Osteoblast (primary cell): ENCODE measurements around the gene RPL6. TPM values are rescaled to one million over a fixed set of nuclear protein-coding genes. Genes with fewer than 3 reads are reported as not detected.
"Not testable (repeated sequence)": the region's sequence is repeated elsewhere in the genome, so short reads cannot be mapped to it uniquely, and the experiment has no call there.

Experiments
- DNase-seq: peaks from one replicate; pipeline ENCODE4 v3.0.0; 2011; ENCODE audit warnings: low spot score, mixed read lengths; ENCODE audit not compliant: insufficient read length; ENCODE audit errors: missing footprints
- H2AFZ ChIP-seq: 2 replicates; pipeline ENCODE4 v1.6.0; 2011; ENCODE audit warnings: mild to moderate bottlenecking, low read length
- H3K27ac ChIP-seq: 2 replicates; pipeline ENCODE4 v1.5.1; 2011; ENCODE audit warnings: mild to moderate bottlenecking, low read depth, low read length, moderate library complexity
- H3K27me3 ChIP-seq: 2 replicates; pipeline ENCODE4 v1.6.0; 2012; ENCODE audit warnings: mild to moderate bottlenecking, control low read depth, inconsistent platforms, low read length, moderate library complexity; ENCODE audit not compliant: insufficient read depth
- H3K36me3 ChIP-seq: 2 replicates; pipeline ENCODE4 v1.5.1; 2011; ENCODE audit warnings: mild to moderate bottlenecking, low read length, control low read depth, moderate library complexity; ENCODE audit not compliant: insufficient read depth
- H3K4me1 ChIP-seq: 2 replicates; pipeline ENCODE4 v1.5.1; 2011; ENCODE audit warnings: mild to moderate bottlenecking, low read length, control low read depth, moderate library complexity; ENCODE audit not compliant: insufficient read depth
- H3K4me2 ChIP-seq: 2 replicates; pipeline ENCODE4 v1.6.0; 2011; ENCODE audit warnings: mild to moderate bottlenecking, low read length; ENCODE audit not compliant: insufficient read depth
- H3K4me3 ChIP-seq: fragments of 200-600 bp; sonication (generic); 3 replicates; pipeline ENCODE4 v1.5.1; 2012; ENCODE audit warnings: mild to moderate bottlenecking, low read length, inconsistent platforms; ENCODE audit not compliant: insufficient read depth
- H3K79me2 ChIP-seq: 2 replicates; pipeline ENCODE4 v1.6.0; 2012; ENCODE audit warnings: mild to moderate bottlenecking, low read length, control low read depth, inconsistent platforms; ENCODE audit not compliant: insufficient read depth
- H3K9me3 ChIP-seq: 2 replicates; pipeline ENCODE4 v1.5.1; 2011; ENCODE audit warnings: low read depth, low read length, control low read depth
- H4K20me1 ChIP-seq: 2 replicates; pipeline ENCODE4 v1.6.0; 2012; ENCODE audit warnings: mild to moderate bottlenecking, low read length, control low read depth; ENCODE audit not compliant: insufficient read depth
- CTCF ChIP-seq: IDR thresholded peaks from 2 replicates; pipeline ENCODE4 v1.5.1; 2011; ENCODE audit warnings: mild to moderate bottlenecking, low read depth, low read length, moderate library complexity; ENCODE audit errors: extremely low read depth
- total RNA-seq: library from RNA; depleted of rRNA; stranded (reverse); fragments of >200 nt; gene quantifications from 2 replicates; pipeline ENCODE4 v1.2.3, GENCODE V29; 2012

Gene RPL6
- total RNA-seq, 1 donor, result 918 TPM

- no peaks in the 10 kb centered on the region for H3K4me1 ChIP-seq
- no peaks in the 10 kb centered on the region for H3K27me3 ChIP-seq
- H3K4me2 ChIP-seq, result no peak overlapping the region
- H4K20me1 ChIP-seq, result no peaks in the 10 kb centered on the region
- no peak for DNase-seq
- H3K36me3 ChIP-seq, result no peaks in the 10 kb centered on the region
- no peak overlapping the region for H3K27ac ChIP-seq
- H3K9me3 ChIP-seq, result no peaks in the 10 kb centered on the region
- TF ChIP-seq CTCF, result no peak
- no peak overlapping the region for H3K4me3 ChIP-seq
- H3K79me2 ChIP-seq, result no peaks in the 10 kb centered on the region
- no peak overlapping the region for H2AFZ ChIP-seq
These were observed 16.1 kb downstream of the RPL6 start for GRCh38 chr12:112393328-112393727.

GRCh38 chr12:112389922-112390654, 19.3 kb downstream of the RPL6 start:
- not testable (repeated sequence) for H3K4me3 ChIP-seq, H3K27ac ChIP-seq, H3K36me3 ChIP-seq, H4K20me1 ChIP-seq, H3K4me1 ChIP-seq, H3K4me2 ChIP-seq, H3K79me2 ChIP-seq, H2AFZ ChIP-seq, H3K9me3 ChIP-seq, H3K27me3 ChIP-seq, DNase-seq

- no peak for TF ChIP-seq CTCF
- no peaks in the 10 kb centered on the region for H3K9me3 ChIP-seq
- no peak overlapping the region for H3K4me3 ChIP-seq
- DNase-seq, result no peak
- H3K27me3 ChIP-seq, result no peaks in the 10 kb centered on the region
- H2AFZ ChIP-seq, result no peak overlapping the region
- no peaks in the 10 kb centered on the region for H3K79me2 ChIP-seq
- H4K20me1 ChIP-seq, result no peaks in the 10 kb centered on the region
- no peak overlapping the region for H3K27ac ChIP-seq
- peaks cover 9% of the 10 kb centered on the region for H3K4me1 ChIP-seq
- no peaks in the 10 kb centered on the region for H3K36me3 ChIP-seq
- no peak overlapping the region for H3K4me2 ChIP-seq
These were observed 20.2 kb downstream of the RPL6 start for GRCh38 chr12:112389228-112389627.

GRCh38 chr12:112386726-112387125, 22.7 kb downstream of the RPL6 start:
- H2AFZ ChIP-seq, result peak overlapping the region; percentile 86
- no peaks in the 10 kb centered on the region for H3K9me3 ChIP-seq
- H3K27ac ChIP-seq, result peak overlapping the region; percentile 65
- peak; percentile 76 for DNase-seq
- no peak for TF ChIP-seq CTCF
- peaks cover 3% of the 10 kb centered on the region for H3K79me2 ChIP-seq
- H3K4me2 ChIP-seq, result peak overlapping the region; percentile 78
- no peaks in the 10 kb centered on the region for H3K36me3 ChIP-seq
- no peaks in the 10 kb centered on the region for H4K20me1 ChIP-seq
- peaks cover 12% of the 10 kb centered on the region for H3K4me1 ChIP-seq
- H3K27me3 ChIP-seq, result no peaks in the 10 kb centered on the region
- H3K4me3 ChIP-seq, result no peak overlapping the region
